ENCODE measurements around the gene SERGEF.

DNA sequence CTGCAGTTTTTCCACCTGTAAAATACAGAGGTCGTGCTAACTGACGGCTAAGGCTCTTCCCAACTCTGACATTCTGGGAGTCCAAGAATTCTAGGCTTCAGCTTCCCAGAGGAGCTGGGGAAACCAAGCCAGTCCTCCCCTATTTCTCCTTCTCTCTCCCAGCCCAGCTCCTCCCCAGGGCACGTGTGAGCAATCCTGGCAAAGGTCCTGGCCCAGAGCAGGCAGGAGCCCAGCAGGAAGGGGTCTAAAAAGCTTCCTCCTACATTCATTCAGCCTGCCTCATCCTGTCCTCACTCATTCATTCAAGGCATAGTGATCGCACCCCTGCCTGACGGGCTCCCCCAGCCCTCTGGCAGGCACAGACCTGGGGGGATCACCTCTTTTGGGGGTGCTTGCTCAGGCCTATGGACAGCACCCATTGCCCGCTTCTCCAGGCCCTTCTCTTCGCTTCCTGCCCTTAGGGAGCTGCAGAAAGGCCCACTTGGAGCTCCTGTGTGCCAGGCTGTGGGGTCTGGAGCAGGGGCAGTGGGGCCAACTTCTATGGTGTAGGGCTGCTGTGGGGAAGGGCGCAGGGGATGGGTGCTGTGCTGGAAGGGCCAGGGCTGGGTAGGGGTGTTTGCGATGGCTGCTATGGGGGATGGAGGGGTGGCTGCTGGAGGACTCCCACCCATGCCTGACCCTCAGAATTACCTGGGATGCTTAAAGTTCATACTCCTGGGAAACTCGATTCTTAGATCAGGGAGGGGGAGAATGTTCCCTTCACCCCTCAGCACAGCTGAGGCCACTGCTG lies 268.5 kb downstream of the SERGEF start:
- TF ChIP-seq, protein P1, sequence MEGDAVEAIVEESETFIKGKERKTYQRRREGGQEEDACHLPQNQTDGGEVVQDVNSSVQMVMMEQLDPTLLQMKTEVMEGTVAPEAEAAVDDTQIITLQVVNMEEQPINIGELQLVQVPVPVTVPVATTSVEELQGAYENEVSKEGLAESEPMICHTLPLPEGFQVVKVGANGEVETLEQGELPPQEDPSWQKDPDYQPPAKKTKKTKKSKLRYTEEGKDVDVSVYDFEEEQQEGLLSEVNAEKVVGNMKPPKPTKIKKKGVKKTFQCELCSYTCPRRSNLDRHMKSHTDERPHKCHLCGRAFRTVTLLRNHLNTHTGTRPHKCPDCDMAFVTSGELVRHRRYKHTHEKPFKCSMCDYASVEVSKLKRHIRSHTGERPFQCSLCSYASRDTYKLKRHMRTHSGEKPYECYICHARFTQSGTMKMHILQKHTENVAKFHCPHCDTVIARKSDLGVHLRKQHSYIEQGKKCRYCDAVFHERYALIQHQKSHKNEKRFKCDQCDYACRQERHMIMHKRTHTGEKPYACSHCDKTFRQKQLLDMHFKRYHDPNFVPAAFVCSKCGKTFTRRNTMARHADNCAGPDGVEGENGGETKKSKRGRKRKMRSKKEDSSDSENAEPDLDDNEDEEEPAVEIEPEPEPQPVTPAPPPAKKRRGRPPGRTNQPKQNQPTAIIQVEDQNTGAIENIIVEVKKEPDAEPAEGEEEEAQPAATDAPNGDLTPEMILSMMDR (IDR thresholded peaks at IDR 0.05), result no peak
- TF ChIP-seq POLR2A (IDR thresholded peaks at IDR 0.05), result no peak
